Retinal pigment epithelial cell (primary cell): ENCODE data around the gene GIPC3.
"Not testable (repeated sequence)": the region's sequence is repeated elsewhere in the genome, so short reads cannot be mapped to it uniquely, and the experiment has no call there.

Experiments used
- DNase-seq: peaks from one replicate; pipeline ENCODE4 v3.0.0-alpha.2; 2010; ENCODE audit warnings: low read depth
- H3K4me3 ChIP-seq: 2 replicates; pipeline ENCODE4 v1.5.1; 2011; ENCODE audit warnings: mild to moderate bottlenecking, low read length, control low read depth, moderate library complexity
- CTCF ChIP-seq: conservative IDR thresholded peaks from 2 replicates; pipeline ENCODE4 v1.5.1; 2011; ENCODE audit warnings: low read depth, low read length, control low read depth, inconsistent platforms

Gene GIPC3

GRCh38 chr19:3580156-3580934, 4.9 kb upstream of the GIPC3 start:
- no peak for TF ChIP-seq CTCF
- DNase-seq = peak; percentile 19
- no peak overlapping the region for H3K4me3 ChIP-seq

- not testable (repeated sequence) for H3K4me3 ChIP-seq, DNase-seq
These were observed 3.5 kb upstream of the GIPC3 start for GRCh38 chr19:3581792-3582191.

- not testable (repeated sequence) for H3K4me3 ChIP-seq, DNase-seq
These were observed 1.1 kb upstream of the GIPC3 start for GRCh38 chr19:3584036-3584802.

GRCh38 chr19:3586127-3586626, 899 bp downstream of the GIPC3 start:
- no peak overlapping the region for H3K4me3 ChIP-seq
- TF ChIP-seq CTCF = peak; percentile 56
- DNase-seq = no peak

- no peak for DNase-seq
- TF ChIP-seq CTCF = no peak
- no peak overlapping the region for H3K4me3 ChIP-seq
These were observed 1.5 kb downstream of the GIPC3 start for GRCh38 chr19:3586707-3587346.

GRCh38 chr19:3589439-3589838, 4.2 kb downstream of the GIPC3 start:
- DNase-seq = no peak
- TF ChIP-seq CTCF = no peak
- H3K4me3 ChIP-seq = no peak overlapping the region

GRCh38 chr19:3589949-3590348, 4.7 kb downstream of the GIPC3 start:
- no peak for TF ChIP-seq CTCF
- H3K4me3 ChIP-seq = no peak overlapping the region
- DNase-seq = no peak
